K562 (cell line): ENCODE measurements around the gene HSF2. TPM values are rescaled to one million over a fixed set of nuclear protein-coding genes. Genes with fewer than 3 reads are reported as not detected.

Experiments
- ATF3 ChIP-seq, 2 experiments: fragments of 450-650 bp in 1 of 2; sonication (generic) in 1 of 2; formaldehyde crosslinking in 1 of 2; IDR thresholded peaks in 1 of 2; conservative IDR thresholded peaks in 1 of 2; 2 replicates each; pipeline versions ENCODE4 v1.6.1 to v1.8.1; 2016 to 2023; ENCODE audit warnings: mild to moderate bottlenecking in 2 of 2, moderate library complexity in 2 of 2, inconsistent platforms in 1 of 2, missing genetic modification reagents in 1 of 2
- BHLHE40 ChIP-seq: IDR thresholded peaks from 2 replicates; pipeline ENCODE4 v1.6.1; 2011; ENCODE audit warnings: low read length, improper control_type of control experiment
- CUX1 ChIP-seq: fragments of 200-800 bp; sonication (Bioruptor generic); IDR thresholded peaks from 2 replicates; pipeline ENCODE4 v1.6.1; 2016; ENCODE audit warnings: missing genetic modification characterization, missing compliant biosample characterization
- FOXK1 ChIP-seq: sonication (generic); formaldehyde crosslinking; IDR thresholded peaks from 2 replicates; pipeline ENCODE4 v1.8.0; 2022; ENCODE audit warnings: missing genetic modification reagents, mild to moderate bottlenecking, borderline replicate concordance
- GATAD2B ChIP-seq: fragments of 450-650 bp; IDR thresholded peaks from 2 replicates; pipeline ENCODE4 v1.6.1; 2017; ENCODE audit warnings: mild to moderate bottlenecking, borderline replicate concordance
- HDAC3 ChIP-seq: fragments of 450-650 bp; IDR thresholded peaks from 2 replicates; pipeline ENCODE4 v1.6.1; 2018; ENCODE audit warnings: borderline replicate concordance, mild to moderate bottlenecking, moderate library complexity; ENCODE audit not compliant: partially characterized antibody
- IRF9 ChIP-seq: fragments of 450-650 bp; IDR thresholded peaks from 2 replicates; pipeline ENCODE4 v1.6.1; 2016; ENCODE audit warnings: missing biosample characterization, missing genetic modification characterization
- JUN ChIP-seq, 2 experiments: sonication (generic) in 1 of 2; formaldehyde crosslinking in 1 of 2; IDR thresholded peaks; 2 replicates each; pipeline versions ENCODE4 v1.6.1 to v1.8.0; 2012 to 2022; ENCODE audit warnings: borderline replicate concordance in 2 of 2, mild to moderate bottlenecking in 2 of 2, improper control_type of control experiment in 1 of 2, low read depth in 1 of 2, low read length in 1 of 2, missing genetic modification reagents in 1 of 2
- KAT8 ChIP-seq: fragments of 450-650 bp; IDR thresholded peaks from 2 replicates; pipeline ENCODE4 v1.6.1; 2016; ENCODE audit warnings: low read depth, mild to moderate bottlenecking
- KDM5B ChIP-seq: fragments of 200-600 bp; sonication (generic); IDR thresholded peaks from 2 replicates; pipeline ENCODE4 v1.6.1; 2012; ENCODE audit warnings: low read depth, mild to moderate bottlenecking, moderate library complexity, low read length, control low read depth, inconsistent platforms; ENCODE audit not compliant: insufficient replicate concordance
- LEF1 ChIP-seq: fragments of 450-650 bp; IDR thresholded peaks from 2 replicates; pipeline ENCODE4 v1.6.1; 2016; ENCODE audit warnings: mild to moderate bottlenecking
- NR1H2 ChIP-seq: sonication (generic); formaldehyde crosslinking; IDR thresholded peaks from 2 replicates; pipeline ENCODE4 v1.4.0; 2020; ENCODE audit warnings: mild to moderate bottlenecking, missing genetic modification reagents
- NUFIP1 ChIP-seq: fragments of 450-650 bp; IDR thresholded peaks from 2 replicates; pipeline ENCODE4 v1.6.1; 2018; ENCODE audit not compliant: partially characterized antibody
- POLR2H ChIP-seq: IDR thresholded peaks from 2 replicates; pipeline ENCODE4 v1.6.1; 2016; ENCODE audit warnings: missing genetic modification characterization, low read depth, mild to moderate bottlenecking, control low read depth, missing compliant biosample characterization, moderate library complexity
- RAD51 ChIP-seq: fragments of 450-650 bp; IDR thresholded peaks from 2 replicates; pipeline ENCODE4 v1.7.1; 2016; ENCODE audit warnings: low read depth, mild to moderate bottlenecking, borderline replicate concordance
- RBM22 ChIP-seq: fragments of 200-400 bp; formaldehyde crosslinking; IDR thresholded peaks from 2 replicates; pipeline ENCODE4 v1.6.1; 2018; ENCODE audit warnings: low read length, low read depth; ENCODE audit not compliant: poor library complexity, severe bottlenecking
- RFX7 ChIP-seq: fragments of 250-450 bp; sonication (Bioruptor Pico); IDR thresholded peaks from 2 replicates; pipeline ENCODE4 v1.5.1; 2021; ENCODE audit warnings: mild to moderate bottlenecking
- SRSF1 ChIP-seq: fragments of 200-400 bp; formaldehyde crosslinking; IDR thresholded peaks from 2 replicates; pipeline ENCODE4 v1.6.1; 2017; ENCODE audit warnings: mild to moderate bottlenecking, low read depth, low read length, moderate library complexity
- SRSF7 ChIP-seq: fragments of 200-400 bp; formaldehyde crosslinking; optimal IDR thresholded peaks from 2 replicates; pipeline ENCODE3; 2017; ENCODE audit warnings: mild to moderate bottlenecking, low read depth, low read length
- STAG1 ChIP-seq: sonication (generic); formaldehyde crosslinking; IDR thresholded peaks from 2 replicates; pipeline ENCODE4 v1.5.0; 2020; ENCODE audit warnings: missing genetic modification reagents, borderline replicate concordance
- TRIM24 ChIP-seq, 2 experiments: fragments of 450-650 bp; IDR thresholded peaks; 2 replicates each; pipeline ENCODE4 v1.6.1; 2016
- polyA plus RNA-seq, 8 experiments: library from polyadenylated mRNA; depleted of rRNA in 4 of 8; stranded (reverse) in 5 of 8; unstranded in 3 of 8; fragments of >200 nt; fragmentation: Nextera tagmentation in 2 of 8; fragmentation: Illumina TruSeq in 1 of 8; extraction: Ambion mirVana in 2 of 8; extraction: Trizol in 1 of 8; gene quantifications; 2 replicates each; pipeline versions ENCODE4 v1.2.1 to v1.2.3, GENCODE V29; 2011 to 2014; ENCODE audit warnings: inconsistent platforms in 1 of 8, missing spikeins in 1 of 8
- total RNA-seq, 7 experiments: library from RNA; depleted of rRNA in 6 of 7; stranded (reverse); fragments of >200 nt in 6 of 7; fragmentation: Illumina TruSeq in 2 of 7; extraction: Trizol in 2 of 7; gene quantifications; 2 replicates each; pipeline versions ENCODE4 v1.2.1 to v1.2.3, GENCODE V29; 2011 to 2021; ENCODE audit warnings: low replicate concordance in 1 of 7

The HSF2 gene
- total and polyA plus RNA-seq, 9 of the 15 experiments (the other 6 are each of a cell fraction or from before 2014, with no cell fraction given), result 19.1 to 73.1 (median 29.2) TPM

- no peak for TF ChIP-seq ATF3 (IDR thresholded peaks at IDR 0.05)
- no peak for TF ChIP-seq ATF3 (CRISPR knock-in tag; conservative IDR thresholded peaks at IDR 0.05)
- no peak for TF ChIP-seq STAG1 (CRISPR knock-in tag)
- peak; percentile 99 for TF ChIP-seq BHLHE40
- TF ChIP-seq LEF1, result no peak
- no peak for TF ChIP-seq RBM22
- TF ChIP-seq KAT8, result no peak
- TF ChIP-seq RFX7 (CRISPR knock-in tag), result no peak
- TF ChIP-seq JUN (IDR thresholded peaks at IDR 0.05; ENCODE audit: borderline replicate concordance, low read depth, low read length), result no peak; the same call in 1 of the 2 replicates
- TF ChIP-seq JUN (CRISPR knock-in tag; IDR thresholded peaks at IDR 0.05; ENCODE audit: borderline replicate concordance), result peak; percentile 85
- no peak for TF ChIP-seq NR1H2 (CRISPR knock-in tag)
- TF ChIP-seq KDM5B, result peak; percentile 80
- TF ChIP-seq NUFIP1, result no peak
- TF ChIP-seq CUX1 (CRISPR knock-in tag), result no peak
- no peak for TF ChIP-seq SRSF7
- TF ChIP-seq HDAC3, result no peak
- no peak for TF ChIP-seq POLR2H (tag)
- no peak for TF ChIP-seq FOXK1 (CRISPR knock-in tag)
- no peak for TF ChIP-seq SRSF1
- TF ChIP-seq RAD51, result peak; percentile 83
- no peak; the same call in 1 of the 2 replicates for TF ChIP-seq GATAD2B
- TF ChIP-seq IRF9 (tag), result no peak
- TF ChIP-seq TRIM24 (IDR thresholded peaks at IDR 0.05), result no peak
Observed at GRCh38 chr6:122399348-122400120, at the start of gene HSF2 (continued).
